Inferior parietal cortex (tissue), 1 donor: ENCODE data around the gene WNK3.

Source experiments
- DNase-seq: peaks from one replicate; pipeline ENCODE4 v3.0.0-alpha.2; 2016; ENCODE audit errors: extremely low spot score

Gene WNK3

GRCh38 chrX:54171091-54171490 is 186.8 kb downstream of the WNK3 start:
- no peak for DNase-seq

- DNase-seq, result no peak
These were observed 190.9 kb downstream of the WNK3 start for GRCh38 chrX:54166915-54167314.

- DNase-seq, result no peak
These were observed 200.3 kb downstream of the WNK3 start for GRCh38 chrX:54157561-54157960.
